Measurements from ENCODE around the gene CBR3.

CBR3 gene

GRCh38 chr21:36087362-36088138, 47.3 kb upstream of the CBR3 start:
- ChIA-PET POLR2A (interaction anchor here (1.2 kb wide), 1 partner anchor 18 kb away, joined by 3 read pairs; the partner anchor contains the start of gene CBR1), CTCF (interaction anchor here (0.7 to 2.7 kb wide), 9 partner anchors 10 to 869 kb away, joined by 3 to 13 read pairs (median 4); no protein-coding TSS in a partner anchor)
- TF ChIP-seq ATF2 (tag by site-specific recombination; IDR thresholded peaks at IDR 0.05; ENCODE audit: low read depth) = peak; percentile 30; the same call in 1 of the 2 replicates
- TF ChIP-seq KLF8 (tag by site-specific recombination; IDR thresholded peaks at IDR 0.05) = no peak
- TF ChIP-seq MYNN (tag by site-specific recombination; IDR thresholded peaks at IDR 0.05; ENCODE audit: borderline replicate concordance) = no peak
- no peak for TF ChIP-seq KLF17 (tag by site-specific recombination; IDR thresholded peaks at IDR 0.05)
- no peak for TF ChIP-seq ZNF416 (tag by site-specific recombination; IDR thresholded peaks at IDR 0.05)
- TF ChIP-seq ZNF133 (tag by site-specific recombination; IDR thresholded peaks at IDR 0.05) = no peak
- no peak for TF ChIP-seq ZNF324 (tag by site-specific recombination; IDR thresholded peaks at IDR 0.05)
- no peak for TF ChIP-seq ZNF148 (tag by site-specific recombination; IDR thresholded peaks at IDR 0.05; ENCODE audit: borderline replicate concordance)
- no peak for TF ChIP-seq ZFP3 (tag by site-specific recombination; IDR thresholded peaks at IDR 0.05; ENCODE audit: low read depth)
- TF ChIP-seq ZNF544 (tag by site-specific recombination; IDR thresholded peaks at IDR 0.05) = no peak
- no peak for TF ChIP-seq PRDM4 (tag by site-specific recombination; IDR thresholded peaks at IDR 0.05)
- TF ChIP-seq CTCF (tag by site-specific recombination; IDR thresholded peaks at IDR 0.05) = peak; percentile 29; the same call in 1 of the 2 replicates
- TF ChIP-seq ZNF354C (tag by site-specific recombination; IDR thresholded peaks at IDR 0.05; ENCODE audit: borderline replicate concordance, low read depth) = no peak
- no peak for TF ChIP-seq ZNF132 (tag by site-specific recombination; IDR thresholded peaks at IDR 0.05; ENCODE audit: borderline replicate concordance)
- TF ChIP-seq FEZF1 (tag by site-specific recombination; IDR thresholded peaks at IDR 0.05) = peak; percentile 37; the same call in 1 of the 2 replicates
- no peak for TF ChIP-seq ZSCAN5A (tag by site-specific recombination; IDR thresholded peaks at IDR 0.05)
- no peak for TF ChIP-seq ZNF398 (tag by site-specific recombination; IDR thresholded peaks at IDR 0.05)
- no peak for TF ChIP-seq ZNF366 (tag by site-specific recombination; conservative IDR thresholded peaks at IDR 0.05)
- no peak for TF ChIP-seq SP2 (tag by site-specific recombination; IDR thresholded peaks at IDR 0.05)
- no peak for TF ChIP-seq ZNF37A (tag by site-specific recombination; IDR thresholded peaks at IDR 0.05)
- no peak for TF ChIP-seq ZNF621 (tag by site-specific recombination; IDR thresholded peaks at IDR 0.05)
- no peak for TF ChIP-seq REPIN1 (tag by site-specific recombination; IDR thresholded peaks at IDR 0.05; ENCODE audit: low read depth)
- TF ChIP-seq ZNF19 (tag by site-specific recombination; IDR thresholded peaks at IDR 0.05; ENCODE audit: low read depth) = no peak
- TF ChIP-seq SCRT2 (tag by site-specific recombination; IDR thresholded peaks at IDR 0.05) = peak; percentile 64
- TF ChIP-seq ZNF423 (tag by site-specific recombination; IDR thresholded peaks at IDR 0.05) = no peak

More at GRCh38 chr21:36087362-36088138, 47.3 kb upstream of the CBR3 start:
- Histone ChIP-seq H3K36me3 (ENCODE audit: control insufficient read depth in 2 of 2, insufficient read depth in 1 of 2, low read length in 2 of 2) (no peaks in the 10 kb centered on the region), H3K27ac (ENCODE audit: extremely low read depth, low read depth, low read length) (no peak overlapping the region), H3K9me3 (ENCODE audit: control insufficient read depth, insufficient read depth, low read depth, low read length) (no peaks in the 10 kb centered on the region), H3K4me3 (ENCODE audit: low read depth, low read length) (no peak overlapping the region), H3K4me1 (ENCODE audit: control insufficient read depth, insufficient read depth, low read length) (no peaks in the 10 kb centered on the region)
